NT2/D1 (cell line): ENCODE data around the gene OR4F15.
"Not testable (repeated sequence)": the region's sequence is repeated elsewhere in the genome, so short reads cannot be mapped to it uniquely, and the experiment has no call there.

Experiments
- DNase-seq: peaks from one replicate; pipeline ENCODE4 v3.0.0-alpha.2; 2011; ENCODE audit warnings: low read depth, low spot score
- H3K27me3 ChIP-seq: 2 replicates; pipeline ENCODE4 v1.6.0; 2011; ENCODE audit warnings: mild to moderate bottlenecking; ENCODE audit not compliant: insufficient read length, insufficient read depth
- H3K36me3 ChIP-seq: 2 replicates; pipeline ENCODE4 v1.6.1; 2011; ENCODE audit warnings: mild to moderate bottlenecking, low read length, mixed read lengths; ENCODE audit not compliant: insufficient read depth, insufficient read length
- H3K4me1 ChIP-seq: 2 replicates; pipeline ENCODE4 v1.5.1; 2011; ENCODE audit not compliant: insufficient read depth, insufficient read length
- H3K4me3 ChIP-seq: 2 replicates; pipeline ENCODE4 v1.5.1; 2011; ENCODE audit warnings: low read depth; ENCODE audit not compliant: insufficient read length
- H3K9ac ChIP-seq: 2 replicates; pipeline ENCODE4 v1.6.0; 2011; ENCODE audit warnings: low read depth; ENCODE audit not compliant: insufficient read length
- H3K9me3 ChIP-seq: 2 replicates; pipeline ENCODE4 v1.5.1; 2011; ENCODE audit warnings: mild to moderate bottlenecking, low read length; ENCODE audit not compliant: insufficient read depth
- SUZ12 ChIP-seq: IDR thresholded peaks from 2 replicates; pipeline ENCODE4 v1.6.1; 2011; ENCODE audit not compliant: insufficient read length, insufficient read depth; ENCODE audit errors: extremely low read depth
- YY1 ChIP-seq: IDR thresholded peaks from 2 replicates; pipeline ENCODE4 v1.6.1; 2011; ENCODE audit not compliant: insufficient read length, insufficient read depth
- ZNF274 ChIP-seq: IDR thresholded peaks from 2 replicates; pipeline ENCODE4 v1.6.1; 2011; ENCODE audit warnings: mild to moderate bottlenecking, low read depth, low read length

The OR4F15 gene

GRCh38 chr15:101811902-101812301 is at the start of gene OR4F15:
TSS of gene OR4F15 (plus strand) at chr15:101812202. CDS start at chr15:101818187, 5,985 bp downstream.
- Histone ChIP-seq H3K27me3 (no peaks in the 10 kb centered on the region), H3K36me3 (no peaks in the 10 kb centered on the region), H3K4me1 (no peaks in the 10 kb centered on the region), H3K9ac (no peak within 1 kb of the TSS), H3K4me3 (no peak within 1 kb of the TSS), H3K9me3 (no peaks in the 10 kb centered on the region)
- no peak for DNase-seq
- TF ChIP-seq ZNF274 (no peak), SUZ12 (no peak), YY1 (no peak)

GRCh38 chr15:101764669-101765339 is 47.2 kb upstream of the OR4F15 start:
- H3K27me3 ChIP-seq, H3K9ac ChIP-seq, H3K9me3 ChIP-seq, H3K4me1 ChIP-seq, H3K4me3 ChIP-seq, DNase-seq, H3K36me3 ChIP-seq: not testable (repeated sequence)

- DNase-seq, H3K36me3 ChIP-seq, H3K9me3 ChIP-seq, H3K4me3 ChIP-seq, H3K4me1 ChIP-seq, H3K9ac ChIP-seq, H3K27me3 ChIP-seq: not testable (repeated sequence)
Observed at GRCh38 chr15:101765340-101765671, 46.7 kb upstream of the OR4F15 start.

- Histone ChIP-seq H3K9me3 (no peaks in the 10 kb centered on the region), H3K9ac (no peak overlapping the region), H3K36me3 (no peaks in the 10 kb centered on the region), H3K4me1 (no peaks in the 10 kb centered on the region), H3K27me3 (no peaks in the 10 kb centered on the region), H3K4me3 (no peak overlapping the region)
- TF ChIP-seq ZNF274 (no peak), YY1 (no peak), SUZ12 (no peak)
- DNase-seq = no peak
Observed at GRCh38 chr15:101765772-101766456, 46.1 kb upstream of the OR4F15 start.

- H3K4me3 ChIP-seq = not testable (repeated sequence)
Observed at GRCh38 chr15:101767083-101767640, 44.8 kb upstream of the OR4F15 start.

GRCh38 chr15:101772921-101773320 is 39.1 kb upstream of the OR4F15 start:
- Histone ChIP-seq H3K9ac (no peak overlapping the region), H3K9me3 (no peaks in the 10 kb centered on the region), H3K4me1 (no peaks in the 10 kb centered on the region), H3K4me3 (no peak overlapping the region), H3K27me3 (no peaks in the 10 kb centered on the region), H3K36me3 (no peaks in the 10 kb centered on the region)
- TF ChIP-seq YY1 (no peak), ZNF274 (no peak), SUZ12 (no peak)
- DNase-seq = no peak

More at GRCh38 chr15:101767083-101767640, 44.8 kb upstream of the OR4F15 start:
- not testable (repeated sequence) for H3K9me3 ChIP-seq, H3K4me1 ChIP-seq, H3K9ac ChIP-seq, H3K36me3 ChIP-seq, DNase-seq, H3K27me3 ChIP-seq

- Histone ChIP-seq H3K9me3 (no peaks in the 10 kb centered on the region), H3K4me3 (no peak overlapping the region), H3K36me3 (no peaks in the 10 kb centered on the region), H3K4me1 (no peaks in the 10 kb centered on the region), H3K9ac (no peak overlapping the region), H3K27me3 (no peaks in the 10 kb centered on the region)
- TF ChIP-seq YY1 (no peak), SUZ12 (no peak), ZNF274 (no peak)
- no peak for DNase-seq
Observed at GRCh38 chr15:101773496-101774100, 38.4 kb upstream of the OR4F15 start.
